ENCODE measurements around the gene DNAH14. TPM values are rescaled to one million over a fixed set of nuclear protein-coding genes. Genes with fewer than 3 reads are reported as not detected.

The DNAH14 gene
- total RNA-seq, 2 donors from 2014 or later: 7.5 to 9.6 TPM

GRCh38 chr1:225364439-225364838 lies 435.0 kb downstream of the DNAH14 start:
- Histone ChIP-seq H3K36me3 (no peaks in the 10 kb centered on the region), H3K27me3 (no peaks in the 10 kb centered on the region), H3K4me3 (no peak overlapping the region), H3K9me3 (no peaks in the 10 kb centered on the region), H3K4me1 (no peaks in the 10 kb centered on the region), H3K27ac (no peak overlapping the region), H3K9ac (ENCODE audit: low read depth in 2 of 2, low read length in 2 of 2) (no peak overlapping the region)
- intact Hi-C loops (cut with DNase I): no loop called here
- TF ChIP-seq CTCF (IDR thresholded peaks at IDR 0.05): no peak
- no peak for DNase-seq

- H3K4me1 ChIP-seq: no peaks in the 10 kb centered on the region
- no peak overlapping the region for H3K9ac ChIP-seq (ENCODE audit: low read depth in 2 of 2, low read length in 2 of 2)
- no peaks in the 10 kb centered on the region for H3K36me3 ChIP-seq
- H3K4me3 ChIP-seq: no peak overlapping the region
- no peaks in the 10 kb centered on the region for H3K9me3 ChIP-seq
- H3K27ac ChIP-seq: no peak overlapping the region
- DNase-seq: no peak
- no peaks in the 10 kb centered on the region for H3K27me3 ChIP-seq
- intact Hi-C loops (cut with DNase I): no loop called here
- no peak for TF ChIP-seq CTCF (IDR thresholded peaks at IDR 0.05)
Observed at GRCh38 chr1:225366018-225366417, 436.5 kb downstream of the DNAH14 start.

- Histone ChIP-seq H3K4me1 (no peaks in the 10 kb centered on the region), H3K4me3 (no peak overlapping the region), H3K27me3 (no peaks in the 10 kb centered on the region), H3K36me3 (no peaks in the 10 kb centered on the region), H3K9me3 (no peaks in the 10 kb centered on the region), H3K27ac (no peak overlapping the region), H3K9ac (ENCODE audit: low read depth in 2 of 2, low read length in 2 of 2) (no peak overlapping the region)
- DNase-seq: no peak
- intact Hi-C loops (cut with DNase I): no loop called here
- no peak for TF ChIP-seq CTCF (IDR thresholded peaks at IDR 0.05)
Observed at GRCh38 chr1:225366552-225366951, 437.1 kb downstream of the DNAH14 start.

GRCh38 chr1:225368036-225368552 lies 438.6 kb downstream of the DNAH14 start:
- no peaks in the 10 kb centered on the region for H3K36me3 ChIP-seq
- no peaks in the 10 kb centered on the region for H3K9me3 ChIP-seq
- H3K27ac ChIP-seq: no peak overlapping the region
- no peak overlapping the region for H3K4me3 ChIP-seq
- DNase-seq: no peak
- no peaks in the 10 kb centered on the region for H3K4me1 ChIP-seq
- no peaks in the 10 kb centered on the region for H3K27me3 ChIP-seq
- intact Hi-C loops (cut with DNase I): no loop called here
- no peak for TF ChIP-seq CTCF (IDR thresholded peaks at IDR 0.05)
- no peak overlapping the region for H3K9ac ChIP-seq (ENCODE audit: low read depth in 2 of 2, low read length in 2 of 2)

- Histone ChIP-seq H3K9me3 (no peaks in the 10 kb centered on the region), H3K4me1 (no peaks in the 10 kb centered on the region), H3K4me3 (no peak overlapping the region), H3K27ac (no peak overlapping the region), H3K9ac (ENCODE audit: low read depth in 2 of 2, low read length in 2 of 2) (no peak overlapping the region), H3K27me3 (no peaks in the 10 kb centered on the region), H3K36me3 (no peaks in the 10 kb centered on the region)
- no peak for DNase-seq
- no peak for TF ChIP-seq CTCF (IDR thresholded peaks at IDR 0.05)
- intact Hi-C loops (cut with DNase I): no loop called here
Observed at GRCh38 chr1:225371366-225372010, 442.0 kb downstream of the DNAH14 start.
